Transverse colon (tissue), 4 donors: ENCODE measurements around the gene RBFOX2. TPM values are rescaled to one million over a fixed set of nuclear protein-coding genes. Genes with fewer than 3 reads are reported as not detected.
"Not testable (repeated sequence)": the region's sequence is repeated elsewhere in the genome, so short reads cannot be mapped to it uniquely, and the experiment has no call there.

ENCODE experiments used
- DNase-seq: peaks from one replicate; pipeline ENCODE4 v3.0.0-alpha.2; 2019
- H3K27ac ChIP-seq, 4 donors: fragments of 200-600 bp; sonication (generic); 2 replicates each; pipeline ENCODE4 v1.5.1; 2016 to 2018; ENCODE audit warnings: inconsistent platforms in 4 of 4
- H3K27me3 ChIP-seq: fragments of 200-600 bp; sonication (generic); 2 replicates; pipeline ENCODE4 v1.5.1; 2017; ENCODE audit warnings: inconsistent platforms
- H3K36me3 ChIP-seq, 4 donors: fragments of 200-600 bp; sonication (generic); 2 replicates each; pipeline ENCODE4 v1.5.1; 2017 to 2019; ENCODE audit warnings: inconsistent platforms in 4 of 4
- H3K4me1 ChIP-seq, 4 donors: fragments of 200-600 bp; sonication (generic); 2 replicates each; pipeline ENCODE4 v1.5.1; 2017 to 2020; ENCODE audit warnings: inconsistent platforms in 4 of 4
- H3K4me3 ChIP-seq, 4 donors: fragments of 200-600 bp; sonication (generic); 1 replicate in 1 of 4; 2 replicates in 3 of 4; pipeline versions ENCODE4 v1.5.1 to v1.6.1; 2017 to 2019; ENCODE audit warnings: inconsistent platforms in 4 of 4
- H3K9me3 ChIP-seq, 2 donors: fragments of 200-600 bp; sonication (generic); 2 replicates each; pipeline ENCODE4 v1.5.1; 2017 to 2019; ENCODE audit warnings: inconsistent platforms in 2 of 2
- EP300 ChIP-seq: sonication (generic); formaldehyde crosslinking; IDR thresholded peaks from one replicate; pipeline ENCODE4 v1.6.1; 2017; ENCODE audit warnings: antibody characterized with exemption, low read depth
- POLR2A ChIP-seq: fragments of 450-650 bp; IDR thresholded peaks from one replicate; pipeline ENCODE4 v1.6.1; 2016; ENCODE audit warnings: antibody characterized with exemption, mild to moderate bottlenecking, moderate library complexity
- POLR2AphosphoS5 ChIP-seq, 3 donors: sonication (generic); formaldehyde crosslinking; IDR thresholded peaks; one replicate each; pipeline ENCODE4 v1.6.1; 2016; ENCODE audit warnings: antibody characterized with exemption in 3 of 3
- WGBS, 2 donors: methylation state at CpG; one replicate each; pipeline ENCODE4 v1.1.5; 2018; ENCODE audit warnings: low coverage in 1 of 2; 5-methylcytosine and 5-hydroxymethylcytosine counted together
- in situ Hi-C, 4 donors: fragments of 200-750 bp; cut with MboI; loops; one replicate each; pipeline versions ENCODE4 v1.15.0 to v1.15.1; 2017; ENCODE audit warnings: low sequenced_read_pairs in 3 of 4, low pct_ligation_motif_present in 1 of 4, low pct_unique_long_range_greater_than_20kb in 1 of 4
- intact Hi-C: fragments of 100-400 bp; cut with DNase I; formaldehyde crosslinking; loops from one replicate; pipeline ENCODE4 v1.15.1; 2023; ENCODE audit warnings: low total_unique reads
- total RNA-seq, 4 donors: library from RNA; depleted of rRNA; stranded (reverse); fragments of >200 nt; gene quantifications; one replicate each; pipeline ENCODE4 v1.1.0, GENCODE V29; 2016
- TF ChIP-seq, protein P1 (sequence below), 5 experiments: fragments of 200-600 bp in 3 of 5; fragments of 450-650 bp in 2 of 5; sonication (generic) in 3 of 5; IDR thresholded peaks; 1 replicate in 2 of 5; 2 replicates in 3 of 5; pipeline ENCODE4 v1.5.1; 2016 to 2017; ENCODE audit warnings: antibody characterized with exemption in 5 of 5, inconsistent platforms in 3 of 5, mild to moderate bottlenecking in 2 of 5, moderate library complexity in 1 of 5

RBFOX2 gene
- total RNA-seq, 4 donors from 2014 or later, result 27.3 to 61.1 (median 43.1) TPM

DNA sequence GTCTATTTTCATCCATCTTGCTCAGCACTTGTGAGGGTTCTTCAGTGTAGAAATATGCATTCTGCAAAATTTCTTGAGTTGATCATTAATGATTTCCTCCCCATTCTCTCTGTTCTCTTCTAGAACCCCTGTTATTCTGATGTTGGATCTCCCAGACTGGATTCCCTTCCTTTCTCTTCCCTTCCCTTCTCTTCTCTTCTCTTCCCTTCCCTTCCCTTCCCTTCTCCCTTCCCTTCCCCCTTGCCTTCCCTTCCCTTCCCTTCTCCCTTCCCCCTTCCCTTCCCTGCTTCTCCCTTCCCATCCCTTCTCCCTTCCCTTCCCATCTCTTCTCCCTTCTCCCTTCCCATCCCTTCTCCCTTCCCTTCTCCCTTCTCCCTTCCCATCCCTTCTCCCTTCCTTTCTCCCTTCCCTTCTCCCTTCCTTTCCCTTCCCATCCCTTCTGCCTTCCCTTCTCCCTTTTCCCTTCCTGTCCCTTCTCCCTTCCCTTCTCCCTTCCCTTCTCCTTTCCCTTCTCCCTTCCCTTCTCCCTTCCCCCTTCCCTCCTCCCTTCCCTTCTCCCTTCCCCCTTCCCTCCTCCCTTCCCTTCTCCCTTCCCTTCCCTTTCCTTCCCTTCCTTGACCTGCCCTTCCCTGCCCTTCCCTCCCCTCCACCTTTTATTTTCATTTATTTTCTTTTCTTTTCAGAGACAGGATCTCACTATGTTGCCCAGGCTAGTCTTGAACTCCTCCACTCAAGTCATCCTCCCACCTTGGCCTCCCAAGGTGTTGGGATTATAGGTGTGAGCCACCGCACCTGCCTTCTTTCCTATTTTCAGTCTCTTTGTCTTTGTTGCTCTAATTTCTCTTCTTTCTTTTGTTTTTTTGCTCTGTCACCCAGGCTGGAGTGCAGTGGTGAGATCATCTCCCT is 24.9 kb upstream of the RBFOX2 start:
- intact Hi-C loops, result no loop called here
- in situ Hi-C loops, result loop anchor here in 1 of 4 donors (25.0 kb wide), 1 partner anchor 116 kb away; no protein-coding TSS in a partner anchor

DNA sequence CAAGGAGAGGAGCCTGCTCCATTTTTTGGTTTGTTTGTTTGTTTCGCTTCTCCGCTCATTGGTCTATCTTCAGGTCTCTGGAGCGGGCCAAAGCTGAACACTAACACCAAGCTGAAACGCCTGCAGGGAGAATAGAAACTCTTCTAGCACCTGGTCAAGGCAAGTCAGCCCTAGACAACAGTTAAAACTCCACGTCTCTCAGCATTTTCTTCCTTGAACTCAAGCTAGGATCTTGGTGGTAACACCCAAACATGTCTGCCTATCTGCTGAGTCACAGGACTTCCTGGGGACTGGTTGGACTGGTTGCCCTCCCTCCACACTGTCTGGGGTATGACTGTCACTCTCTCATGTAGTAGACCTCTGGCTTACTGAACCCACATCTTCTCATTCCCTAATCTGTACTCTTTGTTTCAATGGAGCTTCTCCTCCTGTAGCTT is 23.9 kb upstream of the RBFOX2 start:
- no peak for TF ChIP-seq EP300
- no peak for TF ChIP-seq POLR2AphosphoS5 (IDR thresholded peaks at IDR 0.05)
- no peak for TF ChIP-seq POLR2A
- TF ChIP-seq, protein P1, sequence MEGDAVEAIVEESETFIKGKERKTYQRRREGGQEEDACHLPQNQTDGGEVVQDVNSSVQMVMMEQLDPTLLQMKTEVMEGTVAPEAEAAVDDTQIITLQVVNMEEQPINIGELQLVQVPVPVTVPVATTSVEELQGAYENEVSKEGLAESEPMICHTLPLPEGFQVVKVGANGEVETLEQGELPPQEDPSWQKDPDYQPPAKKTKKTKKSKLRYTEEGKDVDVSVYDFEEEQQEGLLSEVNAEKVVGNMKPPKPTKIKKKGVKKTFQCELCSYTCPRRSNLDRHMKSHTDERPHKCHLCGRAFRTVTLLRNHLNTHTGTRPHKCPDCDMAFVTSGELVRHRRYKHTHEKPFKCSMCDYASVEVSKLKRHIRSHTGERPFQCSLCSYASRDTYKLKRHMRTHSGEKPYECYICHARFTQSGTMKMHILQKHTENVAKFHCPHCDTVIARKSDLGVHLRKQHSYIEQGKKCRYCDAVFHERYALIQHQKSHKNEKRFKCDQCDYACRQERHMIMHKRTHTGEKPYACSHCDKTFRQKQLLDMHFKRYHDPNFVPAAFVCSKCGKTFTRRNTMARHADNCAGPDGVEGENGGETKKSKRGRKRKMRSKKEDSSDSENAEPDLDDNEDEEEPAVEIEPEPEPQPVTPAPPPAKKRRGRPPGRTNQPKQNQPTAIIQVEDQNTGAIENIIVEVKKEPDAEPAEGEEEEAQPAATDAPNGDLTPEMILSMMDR (IDR thresholded peaks at IDR 0.05), result no peak
- intact Hi-C loops (no loop called here), in situ Hi-C loops (loop anchor here in 1 of 4 donors (25.0 kb wide), 1 partner anchor 115 kb away; no protein-coding TSS in a partner anchor)
- DNase-seq, result no peak
- no peaks in the 10 kb centered on the region for H3K36me3 ChIP-seq
- no peak overlapping the region for H3K27ac ChIP-seq
- WGBS, 2 donors, result 77 to 94% methylated on average over 3 to 5 of the region's 5 CpGs
- no peaks in the 10 kb centered on the region for H3K9me3 ChIP-seq
- no peaks in the 10 kb centered on the region for H3K4me1 ChIP-seq
- no peaks in the 10 kb centered on the region for H3K27me3 ChIP-seq
- H3K4me3 ChIP-seq, result no peak overlapping the region

More for the DNA sequence above, 24.9 kb upstream of the RBFOX2 start:
- Histone ChIP-seq H3K27ac (no peak overlapping the region), H3K27me3 (no peaks in the 10 kb centered on the region), H3K9me3 (no peaks in the 10 kb centered on the region), H3K4me3 (no peak overlapping the region), H3K36me3 (no peaks in the 10 kb centered on the region), H3K4me1 (no peaks in the 10 kb centered on the region)
- no peak for DNase-seq
- TF ChIP-seq POLR2AphosphoS5 (IDR thresholded peaks at IDR 0.05) (no peak), POLR2A (no peak), EP300 (no peak)
- TF ChIP-seq, protein P1 (IDR thresholded peaks at IDR 0.05), result no peak
- 88 to 100% methylated on average over 1 of the region's 1 CpG for WGBS, 2 donors

DNA sequence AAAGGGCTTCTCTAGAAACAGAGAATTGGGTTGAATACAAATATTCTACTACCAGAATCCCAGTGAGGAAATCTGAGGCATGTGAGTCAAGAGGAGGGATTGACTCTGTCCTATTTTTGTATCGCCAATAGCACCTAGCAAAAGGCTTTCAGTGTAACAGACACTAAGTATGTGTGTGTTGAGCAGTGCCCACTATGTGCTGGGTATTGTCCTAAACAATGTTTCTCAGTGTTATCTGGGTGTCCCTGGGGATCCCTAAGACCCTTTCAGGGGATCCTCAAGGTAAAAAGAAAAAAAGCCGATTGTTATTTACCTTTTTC is 21.0 kb upstream of the RBFOX2 start:
- Histone ChIP-seq H3K9me3 (no peaks in the 10 kb centered on the region), H3K36me3 (no peaks in the 10 kb centered on the region), H3K27ac (no peak overlapping the region), H3K4me1 (no peaks in the 10 kb centered on the region), H3K27me3 (no peaks in the 10 kb centered on the region), H3K4me3 (no peak overlapping the region)
- no peak for DNase-seq
- intact Hi-C loops, result no loop called here
- no peak for TF ChIP-seq POLR2A
- TF ChIP-seq POLR2AphosphoS5 (IDR thresholded peaks at IDR 0.05), result no peak
- TF ChIP-seq, protein P1 (IDR thresholded peaks at IDR 0.05), result no peak
- TF ChIP-seq EP300, result no peak
- WGBS, 2 donors, result 85% methylated on average over 2 of the region's 2 CpGs; no CpG with 5 or more reads in 1 of the 2 donors
- in situ Hi-C loops, result no loop called here

DNA sequence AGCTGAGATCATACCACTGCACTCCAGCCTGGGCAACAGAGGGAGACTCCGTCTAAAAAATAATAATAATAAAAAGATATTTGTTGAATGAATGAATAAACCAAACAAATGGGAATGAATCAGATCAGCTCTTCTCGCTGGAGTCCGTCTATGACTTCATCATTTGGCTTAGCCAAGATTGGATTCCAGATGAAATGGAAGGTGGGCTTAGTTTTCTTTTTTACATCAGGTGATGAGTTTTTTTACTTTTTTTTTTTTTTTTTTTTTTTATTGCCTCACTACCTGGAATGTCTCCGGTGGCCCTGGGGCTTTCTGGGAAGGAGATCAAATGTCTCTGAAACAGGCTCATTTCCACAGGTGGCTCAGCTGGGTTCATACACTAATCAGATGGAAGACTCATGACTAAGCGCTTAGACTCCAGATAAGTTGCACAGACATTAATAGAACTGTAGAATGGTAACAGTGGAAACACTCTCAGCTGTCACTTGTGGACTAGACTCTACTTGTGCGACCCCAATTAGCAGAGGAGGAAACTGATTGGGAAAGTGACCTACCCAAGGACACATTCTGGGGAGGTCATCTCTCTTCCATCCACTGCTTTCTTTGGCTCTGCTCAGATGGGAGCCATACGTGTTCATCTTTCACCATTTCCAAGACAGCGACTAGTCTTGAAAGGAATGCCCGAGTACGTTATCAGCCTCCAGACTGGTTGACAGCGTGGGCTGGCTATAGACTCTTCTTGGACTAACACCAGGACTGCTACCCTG is 20.5 kb upstream of the RBFOX2 start:
- no peaks in the 10 kb centered on the region for H3K27me3 ChIP-seq
- intact Hi-C loops, result no loop called here
- TF ChIP-seq POLR2A, result no peak
- TF ChIP-seq POLR2AphosphoS5 (IDR thresholded peaks at IDR 0.05), result no peak
- no peak for TF ChIP-seq EP300
- TF ChIP-seq, protein P1 (IDR thresholded peaks at IDR 0.05), result no peak
- H3K9me3 ChIP-seq, result no peaks in the 10 kb centered on the region
- H3K4me3 ChIP-seq, result no peak overlapping the region
- no peaks in the 10 kb centered on the region for H3K4me1 ChIP-seq
- no peak for DNase-seq
- H3K36me3 ChIP-seq, result no peaks in the 10 kb centered on the region
- H3K27ac ChIP-seq, result no peak overlapping the region
- in situ Hi-C loops, result no loop called here
- WGBS, 2 donors, result 89 to 96% methylated on average over 5 to 11 of the region's 11 CpGs

DNA sequence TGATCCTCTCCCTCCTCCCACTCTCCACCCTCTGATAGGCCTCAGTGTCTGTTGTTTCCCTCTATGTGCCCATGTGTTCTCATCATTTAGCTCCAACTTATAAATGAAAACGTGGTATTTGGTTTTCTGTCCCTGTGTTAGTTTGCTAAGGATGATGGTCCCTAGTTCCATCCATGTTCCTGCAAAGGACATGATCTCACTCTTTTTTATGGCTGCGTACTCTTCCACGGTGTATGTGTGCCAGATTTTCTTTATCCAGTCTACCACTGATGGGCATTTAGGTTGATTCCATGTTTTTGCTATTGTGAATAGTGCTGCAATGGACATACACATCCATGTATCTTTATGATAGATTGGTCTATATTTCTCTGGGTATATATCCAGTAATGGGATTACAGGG is 15.9 kb upstream of the RBFOX2 start:
- intact Hi-C loops, H3K4me3 ChIP-seq, H3K36me3 ChIP-seq, H3K27me3 ChIP-seq, in situ Hi-C loops, H3K9me3 ChIP-seq, H3K4me1 ChIP-seq, DNase-seq, H3K27ac ChIP-seq: not testable (repeated sequence)
- 89 to 90% methylated on average over 3 of the region's 3 CpGs for WGBS, 2 donors
